GM21390 (cell line): ENCODE measurements around the gene UBE3B.

Source experiments
- ATAC-seq: cut with Tn5 transposase; IDR thresholded peaks from one replicate; pipeline ENCODE4 v1.9.1; 2021; ENCODE audit not compliant: unreplicated experiment

The UBE3B gene

DNA sequence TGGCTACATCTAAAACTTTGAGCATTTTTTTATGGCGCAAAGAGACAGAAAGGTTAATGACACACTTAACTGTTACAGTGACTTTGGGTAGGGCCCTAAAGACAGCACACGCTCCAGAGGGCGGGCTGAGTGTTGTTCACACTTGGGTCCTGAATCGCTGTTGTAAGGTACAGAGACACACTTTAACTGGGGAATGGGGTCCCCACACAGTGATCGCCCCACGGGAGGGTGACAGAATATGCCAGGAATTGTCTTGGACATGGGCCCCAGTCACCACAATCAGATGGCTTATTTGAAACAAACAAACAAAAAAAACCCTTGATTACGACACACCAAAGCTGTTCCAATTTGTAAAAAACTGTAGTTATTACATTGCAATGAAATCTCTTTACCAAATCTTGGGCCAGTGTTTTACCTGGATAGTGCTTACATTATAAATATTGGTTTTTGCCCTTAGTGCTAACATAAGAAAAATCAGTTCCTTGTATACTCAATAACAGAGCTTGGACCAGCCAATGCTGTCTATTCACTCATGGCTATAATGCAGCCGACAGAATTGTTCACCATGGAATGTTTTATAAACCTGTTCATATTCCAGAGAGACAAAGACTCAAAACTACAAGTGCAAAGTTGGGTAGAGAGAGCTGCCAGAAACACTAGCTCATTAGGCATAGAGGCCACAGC lies 28.6 kb upstream of the UBE3B start:
- no peak for ATAC-seq

DNA sequence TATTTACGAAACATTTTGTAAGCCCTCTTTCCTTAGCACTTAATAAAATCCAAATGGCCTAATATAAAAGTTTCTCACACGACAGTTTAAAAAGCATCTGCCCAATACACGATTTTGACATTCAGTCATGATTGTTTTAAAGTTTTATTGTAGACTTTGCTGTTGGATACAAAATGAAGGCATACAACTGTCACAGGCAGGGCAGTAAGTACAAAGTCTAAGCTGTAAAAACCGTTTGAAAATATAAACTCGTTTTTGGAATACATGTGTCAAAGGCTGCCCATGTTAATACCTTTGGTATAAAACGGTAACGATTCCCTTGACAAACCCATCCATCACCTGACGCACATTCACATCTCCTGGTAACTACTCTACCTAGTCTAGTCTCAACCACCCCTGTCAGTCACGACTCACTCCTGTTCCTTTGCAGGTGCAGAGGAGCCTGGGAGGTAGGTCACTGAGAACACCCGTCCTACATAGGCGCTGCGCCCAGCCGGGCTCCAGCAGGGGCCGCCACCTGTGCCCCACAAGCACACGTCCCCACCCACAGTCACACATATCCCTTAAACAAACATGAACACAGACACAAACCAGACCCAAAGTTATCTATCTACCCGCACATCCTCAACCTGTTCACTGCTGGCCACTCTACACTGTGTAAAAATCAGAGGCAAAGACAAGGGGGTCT lies 27.4 kb upstream of the UBE3B start:
- no peak for ATAC-seq

- no peak for ATAC-seq
Measured at GRCh38 chr12:109450980-109451379, 26.5 kb upstream of the UBE3B start.

GRCh38 chr12:109451400-109451799 lies 26.0 kb upstream of the UBE3B start:
- ATAC-seq, result no peak

DNA sequence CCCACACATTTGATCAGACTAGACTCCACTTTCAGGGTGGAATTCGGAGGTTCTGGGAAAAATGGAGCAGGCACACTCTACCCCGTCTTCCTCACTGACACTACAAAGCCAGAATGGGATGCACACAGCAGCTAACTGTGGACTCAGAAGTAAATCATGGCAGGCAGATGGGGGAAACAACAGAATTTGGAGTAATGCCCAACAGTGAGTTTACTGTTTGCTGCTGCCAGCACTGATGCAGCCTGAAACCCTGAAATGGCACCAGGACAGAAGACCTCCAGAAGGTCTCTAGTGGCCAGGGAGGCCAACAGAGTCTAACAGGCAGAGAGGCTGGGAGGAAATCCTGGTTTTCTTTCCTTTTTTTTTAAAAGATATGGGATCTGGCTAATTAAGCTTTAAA lies 24.9 kb upstream of the UBE3B start:
- no peak for ATAC-seq

DNA sequence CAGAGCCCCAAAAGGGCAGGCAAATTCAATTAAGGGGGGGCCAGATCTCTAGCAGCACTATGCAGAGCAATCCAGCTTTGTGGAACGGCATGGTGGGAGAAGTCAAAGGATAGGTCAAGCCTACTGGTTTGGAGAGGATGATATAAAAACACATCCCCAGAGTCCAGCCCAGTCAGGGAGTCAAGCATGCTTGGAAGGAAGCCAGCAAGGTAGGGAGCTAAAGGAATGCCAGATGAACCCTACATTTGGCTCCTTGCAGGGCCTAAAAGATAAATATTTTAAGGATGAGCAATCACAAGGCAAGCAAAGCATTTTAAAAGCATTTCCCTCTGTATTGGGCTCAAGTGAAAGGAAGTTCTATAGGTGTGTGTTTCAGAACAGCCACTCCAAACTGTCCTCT lies 21.7 kb upstream of the UBE3B start:
- ATAC-seq, result no peak

DNA sequence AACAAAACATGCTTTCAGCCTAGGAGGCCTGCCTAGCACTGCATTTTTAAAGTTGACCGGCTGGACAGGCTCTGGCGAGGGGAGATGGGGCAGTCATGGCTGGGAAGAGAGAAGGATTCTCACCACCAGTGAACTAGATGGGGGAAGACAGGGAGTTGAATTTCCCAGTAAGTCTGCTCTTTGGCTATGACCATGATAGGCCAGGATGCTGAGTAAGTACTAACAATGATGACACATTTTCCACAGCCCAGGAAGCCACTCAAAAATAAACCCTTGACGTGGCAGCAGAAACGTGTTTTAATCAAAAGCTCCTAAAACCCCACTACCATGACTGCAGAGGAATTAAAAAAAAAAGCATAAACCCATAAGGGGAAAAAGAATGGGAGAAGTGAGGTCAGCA lies 19.3 kb upstream of the UBE3B start:
- ATAC-seq, result no peak

- no peak for ATAC-seq
Measured at GRCh38 chr12:109458771-109459208, 18.6 kb upstream of the UBE3B start.

GRCh38 chr12:109459247-109459646 lies 18.2 kb upstream of the UBE3B start:
- no peak for ATAC-seq

DNA sequence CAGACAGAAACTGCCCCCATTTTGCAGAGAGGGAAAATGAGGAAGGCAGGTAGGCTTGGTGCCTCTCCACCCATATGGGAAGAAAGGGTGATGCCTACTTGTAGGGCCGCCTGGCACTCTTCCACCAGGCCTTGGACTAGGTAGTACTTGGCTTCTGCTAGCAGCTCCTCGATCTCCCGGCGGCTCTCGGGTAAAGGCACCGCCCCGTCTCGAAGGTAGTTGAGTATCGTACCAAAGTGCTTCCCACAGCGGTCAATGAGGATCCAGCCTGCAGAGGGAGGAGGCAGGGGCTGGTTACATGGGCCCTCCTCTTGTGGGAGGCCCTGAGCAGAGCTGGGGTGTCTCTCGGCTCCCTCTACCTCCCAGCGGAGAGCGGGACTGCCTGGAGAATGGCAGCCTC lies 16.9 kb upstream of the UBE3B start:
- no peak for ATAC-seq

DNA sequence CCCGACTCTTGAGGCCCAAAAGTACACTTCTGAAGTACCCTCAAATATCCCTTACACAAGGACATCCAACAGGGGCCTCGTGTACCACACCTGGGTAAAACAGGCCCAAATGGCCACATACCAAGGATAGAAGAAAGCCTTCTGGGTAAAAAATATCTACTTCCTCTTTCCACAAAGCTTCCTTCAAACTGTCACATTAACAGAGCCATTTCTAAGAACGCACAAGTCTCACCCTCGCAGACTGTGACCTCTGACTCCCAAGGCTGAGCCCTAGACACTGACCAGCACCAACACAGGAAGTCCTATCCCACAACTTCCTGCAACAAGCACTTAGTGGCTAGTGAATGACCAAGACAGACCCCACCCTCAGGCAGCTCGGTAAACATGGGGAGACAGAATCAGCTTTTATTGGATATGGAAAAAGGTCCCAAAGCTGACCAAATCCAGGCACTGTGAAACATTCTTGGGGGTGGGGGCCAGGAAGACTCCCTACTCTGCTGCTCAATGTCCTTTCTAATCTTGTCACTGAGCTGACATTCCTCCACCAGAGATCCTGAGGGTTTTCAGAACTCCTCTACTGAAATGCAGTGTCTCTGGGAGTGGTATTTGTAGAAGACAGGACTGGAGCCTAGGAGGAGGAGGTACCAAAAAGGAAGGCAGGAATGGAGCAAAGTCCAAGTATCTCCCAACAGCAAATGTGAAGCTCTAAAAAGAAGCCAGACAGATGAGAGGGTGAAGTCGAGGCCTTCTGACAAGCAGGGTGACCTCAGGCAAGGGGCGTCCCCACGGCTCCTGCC lies 16.2 kb upstream of the UBE3B start:
- no peak for ATAC-seq

GRCh38 chr12:109461846-109462756 lies 15.3 kb upstream of the UBE3B start:
- no peak for ATAC-seq

DNA sequence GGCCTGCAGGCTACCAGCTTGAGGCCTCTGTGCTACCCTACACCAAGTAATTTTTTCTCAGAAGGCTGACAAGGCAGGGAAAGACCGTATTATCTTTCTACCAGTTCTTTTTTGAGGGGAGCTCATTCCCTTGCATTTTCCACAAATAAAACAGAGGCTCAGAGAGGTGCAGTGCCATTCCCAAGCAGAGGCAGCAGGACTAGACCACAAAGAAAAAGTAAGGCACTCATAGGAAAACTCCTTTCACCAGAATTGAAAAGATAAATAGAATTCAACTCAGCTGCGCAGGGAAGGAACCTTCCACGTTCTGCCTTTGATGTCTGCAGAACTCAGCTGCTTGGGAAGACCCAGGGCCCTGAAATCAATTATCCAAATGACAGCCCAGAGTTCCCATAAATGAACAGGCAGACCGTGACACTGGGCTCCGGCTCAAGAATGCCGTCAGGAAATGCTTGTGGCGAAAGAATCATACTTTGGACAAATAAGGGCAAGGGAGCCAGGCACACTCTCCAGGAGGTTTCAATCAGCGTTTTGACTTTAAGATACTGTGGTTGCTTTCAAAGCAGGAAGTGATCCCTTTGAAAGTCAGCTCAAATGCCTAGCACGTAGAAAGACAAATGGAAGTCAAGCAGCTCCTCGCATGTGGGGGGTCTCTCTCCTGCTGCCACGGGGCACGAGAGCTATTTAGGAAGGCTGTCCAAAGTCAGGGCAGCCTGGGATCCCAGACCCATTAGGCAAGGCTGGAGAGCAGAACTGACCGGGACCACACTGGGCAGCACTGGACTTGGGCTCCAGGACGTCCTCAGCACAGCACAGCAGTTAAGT lies 14.4 kb upstream of the UBE3B start:
- no peak for ATAC-seq

DNA sequence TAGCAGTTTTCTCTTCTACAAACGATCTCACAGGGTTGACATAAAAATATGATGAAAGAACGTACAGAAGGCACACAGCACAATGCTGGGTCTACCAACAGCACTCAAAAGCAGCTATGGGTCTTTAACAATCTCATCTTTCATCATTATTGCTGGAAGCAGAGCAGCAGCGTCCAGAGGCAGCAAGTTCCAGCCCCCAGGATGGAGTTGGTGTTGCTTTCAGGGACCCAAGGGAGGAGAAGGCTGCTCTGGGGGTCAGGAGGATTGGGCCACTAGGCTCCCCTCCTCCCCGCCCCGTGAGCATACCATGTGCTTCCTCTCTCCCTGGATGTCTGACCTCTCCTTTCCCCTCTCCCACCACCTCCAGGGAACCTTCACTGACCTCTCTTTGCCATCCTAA lies 13.7 kb upstream of the UBE3B start:
- ATAC-seq, result no peak

DNA sequence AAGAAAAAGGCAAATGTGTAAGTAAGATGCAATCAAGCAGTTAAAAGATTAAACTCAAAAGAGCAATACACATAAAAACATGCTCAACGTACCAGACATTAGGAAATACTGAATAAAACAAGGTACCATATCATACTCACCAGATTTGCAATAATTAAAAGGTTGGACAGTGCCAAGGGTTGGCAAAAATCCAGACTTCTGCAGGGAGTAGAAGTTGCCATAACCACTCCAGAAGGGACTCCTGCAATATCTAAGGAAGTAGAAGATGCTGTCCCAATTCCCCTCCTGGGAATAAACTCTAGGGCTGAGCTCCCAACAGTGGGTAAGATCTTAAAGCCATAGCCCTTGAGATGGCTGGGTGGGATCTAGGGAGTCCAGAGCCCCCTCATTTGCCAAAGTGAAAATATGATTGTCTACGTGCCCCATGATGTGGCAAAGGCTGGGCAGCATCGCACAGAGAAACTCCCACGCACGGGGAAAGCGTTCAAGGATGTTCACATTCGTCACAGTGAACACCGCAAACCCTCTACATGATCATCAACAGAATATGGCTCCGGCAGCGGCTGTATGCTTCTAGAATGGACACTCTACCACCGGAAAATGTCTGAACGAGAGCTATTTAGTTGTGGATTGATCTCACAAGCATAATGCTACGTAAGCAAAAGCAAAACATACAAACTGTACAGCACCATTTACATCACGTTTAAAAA lies 12.6 kb upstream of the UBE3B start:
- no peak for ATAC-seq

- no peak for ATAC-seq
Measured at GRCh38 chr12:109466305-109466704, 11.1 kb upstream of the UBE3B start.

DNA sequence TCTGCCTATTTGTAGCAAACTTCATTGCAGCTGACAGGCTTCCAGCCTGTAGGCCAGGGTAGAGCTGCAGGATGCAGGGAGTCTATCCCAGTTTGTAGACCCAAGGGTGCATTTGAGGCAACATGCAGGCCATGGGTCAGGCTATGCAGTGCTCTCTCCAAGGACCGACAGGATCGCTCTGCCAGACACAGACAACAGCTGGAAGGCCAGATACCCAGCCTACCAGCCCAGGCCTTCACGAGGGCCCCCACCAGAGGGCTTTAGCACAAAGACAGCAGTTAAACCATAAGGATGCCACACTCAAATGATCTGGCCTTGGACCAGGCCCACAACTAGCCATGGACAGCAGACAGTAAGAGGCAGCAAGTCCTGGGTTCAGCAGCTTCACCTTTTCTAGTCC lies 10.6 kb upstream of the UBE3B start:
- no peak for ATAC-seq

DNA sequence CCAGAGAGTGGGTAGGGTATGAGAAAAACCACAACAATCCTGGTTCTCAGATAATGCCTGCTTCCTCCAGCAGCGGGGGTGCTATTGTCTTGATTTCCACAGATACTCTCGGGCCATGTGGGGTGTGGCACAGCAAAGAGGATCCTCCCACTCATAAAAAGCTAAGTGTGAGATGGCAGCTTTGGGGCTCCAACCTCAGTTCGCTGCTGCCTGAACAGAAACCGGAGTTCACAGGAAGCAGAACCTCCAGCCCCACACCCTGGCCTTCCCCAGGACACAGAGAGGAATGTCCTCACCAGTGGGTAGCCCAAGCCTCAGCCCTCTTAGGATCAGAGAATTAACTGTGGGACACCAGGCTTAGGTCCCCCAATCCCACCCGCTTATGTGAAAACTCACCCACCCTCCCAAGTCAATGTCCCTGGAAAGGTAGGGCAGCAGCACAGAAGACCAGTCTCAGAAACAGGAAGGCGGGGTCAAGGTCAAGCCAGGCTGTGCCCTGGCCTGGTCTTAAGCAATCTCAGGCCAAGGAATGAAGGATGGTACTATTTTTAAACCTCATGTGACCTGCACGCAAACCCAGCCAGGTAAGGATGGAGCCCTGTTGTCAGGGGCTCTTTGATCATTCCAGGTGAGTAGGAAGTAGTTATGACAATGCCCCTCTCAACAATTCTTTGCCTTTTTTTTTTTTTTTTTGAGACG lies 9.3 kb upstream of the UBE3B start:
- no peak for ATAC-seq

GRCh38 chr12:109469517-109469916 lies 7.9 kb upstream of the UBE3B start:
- no peak for ATAC-seq
